ENCODE data around the gene AKR1C1.
"Not testable (repeated sequence)": the region's sequence is repeated elsewhere in the genome, so short reads cannot be mapped to it uniquely, and the experiment has no call there.

Gene AKR1C1

GRCh38 chr10:4962876-4963814, at the start of gene AKR1C1:
Gene AKR1C1 (plus strand): TSS chr10:4963415. CDS start chr10:4963445, 30 bp downstream.
- DNase-seq: not testable (repeated sequence)

- DNase-seq: no peak
Measured at GRCh38 chr10:4914213-4914850, 48.9 kb upstream of the AKR1C1 start.

- no peak for DNase-seq
Measured at GRCh38 chr10:4916086-4916716, 47.0 kb upstream of the AKR1C1 start.

- DNase-seq: no peak
Measured at GRCh38 chr10:4918236-4918635, 45.0 kb upstream of the AKR1C1 start.

GRCh38 chr10:4924482-4924881, 38.7 kb upstream of the AKR1C1 start:
- not testable (repeated sequence) for DNase-seq

GRCh38 chr10:4926400-4926799, 36.8 kb upstream of the AKR1C1 start:
- no peak for DNase-seq

- DNase-seq: no peak
Measured at GRCh38 chr10:4931587-4931986, 31.6 kb upstream of the AKR1C1 start.

- no peak for DNase-seq
Measured at GRCh38 chr10:4934391-4934987, 28.7 kb upstream of the AKR1C1 start.

GRCh38 chr10:4937346-4937745, 25.9 kb upstream of the AKR1C1 start:
- no peak for DNase-seq

GRCh38 chr10:4939224-4940072, 23.8 kb upstream of the AKR1C1 start:
- DNase-seq: no peak

GRCh38 chr10:4940073-4940428, 23.2 kb upstream of the AKR1C1 start:
- DNase-seq: not testable (repeated sequence)

- DNase-seq: not testable (repeated sequence)
Measured at GRCh38 chr10:4940909-4941308, 22.3 kb upstream of the AKR1C1 start.

- no peak for DNase-seq
Measured at GRCh38 chr10:4941540-4942330, 21.5 kb upstream of the AKR1C1 start.

GRCh38 chr10:4942931-4943330, 20.3 kb upstream of the AKR1C1 start:
- not testable (repeated sequence) for DNase-seq

GRCh38 chr10:4943416-4943815, 19.8 kb upstream of the AKR1C1 start:
- DNase-seq: not testable (repeated sequence)

- DNase-seq: no peak
Measured at GRCh38 chr10:4943821-4944220, 19.4 kb upstream of the AKR1C1 start.

- no peak for DNase-seq
Measured at GRCh38 chr10:4944841-4945240, 18.4 kb upstream of the AKR1C1 start.

GRCh38 chr10:4945766-4946717, 17.2 kb upstream of the AKR1C1 start:
- no peak for DNase-seq

GRCh38 chr10:4947039-4947634, 16.1 kb upstream of the AKR1C1 start:
- DNase-seq: no peak

Measured in activated CD8-positive, alpha-beta memory T cell treated with anti-CD3 and anti-CD28 coated beads for 24 hours (primary cell).